HT1080 (cell line): Measurements from ENCODE around the gene OR52W1. TPM values are rescaled to one million over a fixed set of nuclear protein-coding genes. Genes with fewer than 3 reads are reported as not detected.

Source experiments
- total RNA-seq: library from RNA; depleted of rRNA; stranded (reverse); fragments of >200 nt; shearing (Covaris generic); gene quantifications from 2 replicates; pipeline ENCODE4 v1.2.3, GENCODE V29; 2014; rRNA removed

The OR52W1 gene
- total RNA-seq, 1 experiment from 2014 or later = not detected

Other genes with a start within 250 kb of the OR52W1 start
- not detected in 2 replicates for gene OR56A5, start 230.7 kb upstream of the OR52W1 start, total RNA-seq
- gene OR52L1, start 212.2 kb upstream of the OR52W1 start, total RNA-seq = not detected in 2 replicates
- gene OR56A4, start 192.3 kb upstream of the OR52W1 start, total RNA-seq = not detected in 2 replicates
- gene OR56A1, start 168.5 kb upstream of the OR52W1 start, total RNA-seq = not detected in 2 replicates
- gene OR56B4, start 91.5 kb upstream of the OR52W1 start, total RNA-seq = not detected in 2 replicates
- gene OR52B2, start 28.9 kb upstream of the OR52W1 start, total RNA-seq = not detected in 2 replicates
- gene C11orf42, start 6.3 kb downstream of the OR52W1 start, total RNA-seq = not detected in 2 replicates
- gene FHIP1B, start 35.4 kb downstream of the OR52W1 start, total RNA-seq = 11.5 TPM in 2 replicates
- gene CNGA4, start 39.9 kb downstream of the OR52W1 start, total RNA-seq = not detected in 2 replicates
- gene CCKBR, start 60.6 kb downstream of the OR52W1 start, total RNA-seq = not detected in 2 replicates
- gene CAVIN3, start 121.3 kb downstream of the OR52W1 start, total RNA-seq = not detected in 2 replicates
- gene SMPD1, start 191.2 kb downstream of the OR52W1 start, total RNA-seq = 30.8 and 32.1 TPM in 2 replicates
- 13.3 and 15.4 TPM in 2 replicates for gene APBB1, start 219.9 kb downstream of the OR52W1 start, total RNA-seq
- 0.35 TPM in 1 of 2 replicates, not detected in the other for gene HPX, start 241.8 kb downstream of the OR52W1 start, total RNA-seq